GM21367 (cell line): ENCODE data around the gene FBXO42.
"Not testable (repeated sequence)": the region's sequence is repeated elsewhere in the genome, so short reads cannot be mapped to it uniquely, and the experiment has no call there.

Experiments used
- ATAC-seq: cut with Tn5 transposase; IDR thresholded peaks from one replicate; pipeline ENCODE4 v1.9.1; 2021; ENCODE audit not compliant: unreplicated experiment

FBXO42 gene

GRCh38 chr1:16266411-16267118 lies 85.7 kb downstream of the FBXO42 start:
- no peak for ATAC-seq

- ATAC-seq: no peak
Measured at GRCh38 chr1:16262067-16262466, 90.2 kb downstream of the FBXO42 start.

- ATAC-seq: no peak
Measured at GRCh38 chr1:16260814-16261213, 91.5 kb downstream of the FBXO42 start.

- no peak for ATAC-seq
Measured at GRCh38 chr1:16258591-16259135, 93.6 kb downstream of the FBXO42 start.

GRCh38 chr1:16257968-16258367 lies 94.3 kb downstream of the FBXO42 start:
- ATAC-seq: no peak

- ATAC-seq: not testable (repeated sequence)
Measured at GRCh38 chr1:16257556-16257955, 94.7 kb downstream of the FBXO42 start.

GRCh38 chr1:16256478-16256877 lies 95.8 kb downstream of the FBXO42 start:
- no peak for ATAC-seq

GRCh38 chr1:16254263-16254928 lies 97.9 kb downstream of the FBXO42 start:
- no peak for ATAC-seq

GRCh38 chr1:16253332-16253922 lies 98.9 kb downstream of the FBXO42 start:
- ATAC-seq: no peak

- no peak for ATAC-seq
Measured at GRCh38 chr1:16252912-16253311, 99.4 kb downstream of the FBXO42 start.

GRCh38 chr1:16251381-16251780 lies 100.9 kb downstream of the FBXO42 start:
- no peak for ATAC-seq

GRCh38 chr1:16250524-16251251 lies 101.6 kb downstream of the FBXO42 start:
- no peak for ATAC-seq

GRCh38 chr1:16249596-16250241 lies 102.6 kb downstream of the FBXO42 start:
- ATAC-seq: no peak

- no peak for ATAC-seq
Measured at GRCh38 chr1:16248603-16249516, 103.4 kb downstream of the FBXO42 start.

- ATAC-seq: no peak
Measured at GRCh38 chr1:16248007-16248436, 104.3 kb downstream of the FBXO42 start.

- ATAC-seq: no peak
Measured at GRCh38 chr1:16247441-16247840, 104.8 kb downstream of the FBXO42 start.

GRCh38 chr1:16246961-16247360 lies 105.3 kb downstream of the FBXO42 start:
- ATAC-seq: no peak

GRCh38 chr1:16246239-16246638 lies 106.0 kb downstream of the FBXO42 start:
- ATAC-seq: not testable (repeated sequence)

GRCh38 chr1:16245476-16246196 lies 106.6 kb downstream of the FBXO42 start:
- ATAC-seq: no peak
